Muscle of leg (tissue), 11 donors: ENCODE measurements around the gene ACP6. TPM values are rescaled to one million over a fixed set of nuclear protein-coding genes. Genes with fewer than 3 reads are reported as not detected.

Experiments used
- DNase-seq: peaks from one replicate; pipeline ENCODE4 v3.0.0; 2013
- H3K27ac ChIP-seq: one replicate; pipeline ENCODE4 v1.5.1; 2013; ENCODE audit warnings: mild to moderate bottlenecking, low read length, control low read depth
- H3K27me3 ChIP-seq: one replicate; pipeline ENCODE4 v1.6.1; 2013; ENCODE audit warnings: low read length; ENCODE audit not compliant: control insufficient read depth, insufficient read depth
- H3K36me3 ChIP-seq: one replicate; pipeline ENCODE4 v1.6.1; 2013; ENCODE audit warnings: low read length; ENCODE audit not compliant: control insufficient read depth, insufficient read depth
- H3K4me1 ChIP-seq: one replicate; pipeline ENCODE4 v1.6.1; 2013; ENCODE audit warnings: low read length; ENCODE audit not compliant: control insufficient read depth, insufficient read depth
- H3K4me3 ChIP-seq: one replicate; pipeline ENCODE4 v1.5.1; 2013; ENCODE audit warnings: low read length, control low read depth
- H3K9me3 ChIP-seq: replicated peaks from 2 replicates; pipeline ENCODE4 v1.6.1; 2013; ENCODE audit warnings: low read depth, low read length; ENCODE audit not compliant: control insufficient read depth
- WGBS: methylation state at CpG from one replicate; pipeline ENCODE4 v1.1.5; 2013; ENCODE audit warnings: missing lambda C conversion rate; ENCODE audit not compliant: insufficient coverage; 5-methylcytosine and 5-hydroxymethylcytosine counted together
- polyA plus RNA-seq, 8 donors: library from polyadenylated mRNA; unstranded; fragments of 120-200 nt; gene quantifications; one replicate each; pipeline versions ENCODE4 v1.2.1 to v1.2.3, GENCODE V29; 2013; ENCODE audit warnings: inconsistent platforms in 1 of 8, low replicate concordance in 1 of 8; ENCODE audit not compliant: insufficient read length in 8 of 8, insufficient read depth in 1 of 8
- total RNA-seq: library from RNA; stranded (reverse); fragments of 120-200 nt; gene quantifications from one replicate; pipeline ENCODE4 v1.2.4, GENCODE V29; 2013

Gene ACP6
- total and polyA plus RNA-seq, 9 donors: 5.0 to 10.3 (median 7.6) TPM

DNA sequence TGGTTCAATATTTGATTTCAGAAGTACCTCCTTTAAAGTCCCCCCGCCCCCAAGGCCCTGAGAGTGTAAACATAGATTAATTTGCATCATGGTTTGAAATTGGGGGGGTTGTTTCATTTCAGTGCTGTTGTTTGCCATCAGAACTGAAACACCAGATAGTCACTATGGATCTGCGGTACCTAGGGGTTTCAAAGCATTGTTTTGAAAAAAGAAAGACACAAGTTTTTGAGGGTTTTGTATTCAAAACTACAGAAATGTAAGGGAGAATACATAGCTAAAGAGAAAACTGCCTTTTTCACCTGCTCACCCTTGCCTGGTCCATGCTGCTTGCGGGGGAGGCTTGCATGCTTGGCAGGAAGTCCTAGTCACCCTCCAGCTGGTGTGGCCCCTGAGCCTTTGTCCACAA, 59.3 kb downstream of the ACP6 start:
- no CpG with 5 or more reads among the region's 3 CpGs for WGBS

DNA sequence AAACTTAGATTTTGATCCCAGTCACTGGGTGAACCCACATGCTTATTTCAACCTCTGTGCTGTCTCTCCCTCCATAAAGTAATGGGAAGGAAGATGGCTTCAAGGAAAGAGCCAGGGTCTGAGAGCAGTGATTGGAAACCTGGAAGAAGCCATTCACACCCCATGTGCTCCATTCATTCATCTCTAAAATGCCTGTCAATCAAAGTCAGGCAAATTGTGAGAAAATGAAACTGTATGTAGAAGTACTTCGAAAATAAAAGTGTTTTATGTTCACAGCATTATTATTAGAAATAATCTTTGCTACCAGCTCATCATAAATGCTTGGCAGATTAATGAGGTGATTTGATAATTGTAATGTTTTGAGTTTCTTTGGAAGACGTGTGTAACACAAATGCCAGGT, 61.0 kb downstream of the ACP6 start:
- Histone ChIP-seq H3K36me3 (peaks cover 42% of the 10 kb centered on the region), H3K4me3 (no peak overlapping the region), H3K9me3 (no peaks in the 10 kb centered on the region), H3K27ac (no peak overlapping the region), H3K27me3 (no peaks in the 10 kb centered on the region), H3K4me1 (peaks cover 37% of the 10 kb centered on the region)
- WGBS: no CpG with 5 or more reads among the region's 2 CpGs
- no peak for DNase-seq

More for the DNA sequence above, 59.3 kb downstream of the ACP6 start:
- DNase-seq: no peak
- Histone ChIP-seq H3K36me3 (peaks cover 50% of the 10 kb centered on the region), H3K27ac (no peak overlapping the region), H3K4me1 (peaks cover 38% of the 10 kb centered on the region), H3K4me3 (no peak overlapping the region), H3K27me3 (no peaks in the 10 kb centered on the region), H3K9me3 (no peaks in the 10 kb centered on the region)

DNA sequence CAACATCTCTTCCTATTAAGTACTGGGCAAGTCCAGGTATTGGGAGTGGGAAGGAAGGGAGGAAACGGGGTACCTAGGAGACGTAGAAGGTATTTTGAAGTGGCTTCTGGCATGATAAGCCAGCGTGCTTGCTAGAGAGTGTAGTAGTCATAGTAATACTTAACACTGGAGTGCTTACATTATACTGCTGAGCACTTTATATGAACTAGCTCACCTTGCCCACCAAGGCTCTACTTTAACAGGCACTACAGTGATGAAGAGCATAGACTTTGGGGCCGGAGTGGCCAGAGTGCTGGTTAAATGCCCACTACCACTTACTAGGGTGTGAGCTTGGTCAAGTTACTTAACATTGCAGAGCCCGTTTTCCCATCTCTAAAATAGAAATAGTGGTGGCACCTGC, 61.7 kb downstream of the ACP6 start:
- H3K27ac ChIP-seq: no peak overlapping the region
- H3K4me3 ChIP-seq: no peak overlapping the region
- H3K27me3 ChIP-seq: no peaks in the 10 kb centered on the region
- peaks cover 40% of the 10 kb centered on the region for H3K36me3 ChIP-seq
- no peak for DNase-seq
- 100% methylated on average over 2 of the region's 5 CpGs for WGBS
- H3K4me1 ChIP-seq: peaks cover 33% of the 10 kb centered on the region
- H3K9me3 ChIP-seq: no peaks in the 10 kb centered on the region

DNA sequence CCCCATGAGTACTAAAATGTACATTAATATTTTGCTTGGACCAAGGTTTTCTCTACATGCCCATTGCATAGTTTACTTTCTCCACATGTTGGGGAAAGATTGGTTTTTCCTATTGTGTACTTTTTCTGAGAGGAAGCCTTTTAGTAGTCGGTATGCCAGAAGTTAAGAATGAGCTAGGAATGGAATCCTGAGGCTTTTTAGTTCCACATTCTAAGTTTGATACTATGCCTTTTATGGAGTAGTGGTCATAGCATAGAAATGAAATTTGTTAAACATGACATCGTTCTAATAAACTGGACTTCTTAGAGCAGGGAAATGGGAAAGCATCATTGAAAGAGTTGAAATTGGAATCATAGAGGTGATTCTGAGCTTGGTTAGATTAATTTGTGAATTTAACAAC, 64.7 kb downstream of the ACP6 start:
- no peaks in the 10 kb centered on the region for H3K27me3 ChIP-seq
- no CpG with 5 or more reads among the region's 2 CpGs for WGBS
- H3K4me3 ChIP-seq: no peak overlapping the region
- H3K36me3 ChIP-seq: peaks cover 18% of the 10 kb centered on the region
- no peak for DNase-seq
- no peak overlapping the region for H3K27ac ChIP-seq
- H3K4me1 ChIP-seq: peaks cover 8% of the 10 kb centered on the region
- H3K9me3 ChIP-seq: no peaks in the 10 kb centered on the region

DNA sequence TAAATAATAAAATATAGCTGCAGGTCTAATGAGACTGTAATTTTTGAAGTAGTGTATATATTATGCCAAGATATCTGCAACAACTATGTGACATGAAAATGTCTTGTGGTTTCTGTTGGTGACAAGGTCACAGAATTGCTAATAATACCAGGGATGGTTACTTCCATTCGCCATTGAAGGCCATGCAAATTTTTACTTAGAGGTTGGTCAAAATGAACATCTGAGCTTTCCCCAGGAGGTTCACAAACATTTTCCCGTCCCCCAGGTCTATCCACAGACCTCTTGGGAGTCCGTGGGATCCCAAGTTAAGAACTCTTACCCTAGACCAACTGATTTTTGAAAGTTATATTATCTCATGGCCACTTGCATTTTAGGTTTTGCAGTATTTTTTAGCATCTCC, 66.3 kb downstream of the ACP6 start:
- Histone ChIP-seq H3K27ac (no peak overlapping the region), H3K4me3 (no peak overlapping the region), H3K9me3 (no peaks in the 10 kb centered on the region), H3K4me1 (peaks cover 10% of the 10 kb centered on the region), H3K36me3 (peaks cover 18% of the 10 kb centered on the region), H3K27me3 (no peaks in the 10 kb centered on the region)
- DNase-seq: no peak
- 80% methylated on average over 1 of the region's 3 CpGs for WGBS

DNA sequence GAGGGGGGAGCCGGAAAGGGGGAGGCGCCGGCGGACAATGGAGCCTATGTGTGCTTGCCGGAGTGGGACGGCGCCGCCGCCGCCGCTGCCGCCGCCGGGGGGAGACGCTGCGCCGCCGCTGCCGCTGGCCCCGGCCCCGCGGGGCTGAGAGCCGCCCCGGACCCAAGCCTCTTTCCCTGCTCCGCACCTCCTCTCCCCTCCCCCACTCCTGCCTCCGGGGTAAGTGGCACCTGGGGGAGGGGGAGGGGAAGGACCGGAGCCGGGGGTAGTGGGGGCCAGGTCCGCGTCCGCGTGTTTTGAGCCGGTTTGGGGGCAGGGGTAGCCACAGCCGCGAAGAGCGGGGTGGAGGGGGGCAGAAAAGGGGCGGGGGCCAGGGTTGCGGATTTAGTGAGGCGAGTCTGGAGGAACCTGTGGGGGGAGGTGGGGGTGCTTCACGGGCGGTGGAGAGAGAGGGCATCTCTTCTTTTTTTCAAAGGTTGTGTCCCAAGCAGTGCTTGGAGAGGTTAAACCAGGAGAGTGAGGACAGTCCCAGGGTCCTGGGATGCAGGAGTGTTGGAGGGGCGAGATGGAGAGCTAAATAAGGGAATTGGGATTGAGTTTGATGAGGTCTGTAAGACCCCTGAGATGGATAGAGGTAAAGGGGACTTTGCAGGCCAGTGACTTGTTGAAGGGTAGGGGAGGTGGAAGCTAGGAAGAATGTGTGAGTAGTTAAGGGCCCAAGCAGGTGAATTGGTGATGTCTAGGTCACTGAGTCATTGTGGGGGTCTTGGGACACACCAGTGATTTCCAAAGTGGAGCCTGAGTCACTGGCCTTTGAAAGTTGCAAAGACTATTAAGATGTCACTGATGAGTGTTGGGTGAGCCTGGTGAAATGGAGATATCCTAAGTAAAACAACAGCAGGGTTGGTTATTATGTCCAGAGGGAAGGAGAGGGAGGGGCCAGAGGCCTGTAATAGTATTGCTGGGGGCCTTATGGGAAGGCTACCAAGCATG, 69.9 kb downstream of the ACP6 start:
- Histone ChIP-seq H3K4me3 (peak overlapping the region; percentile 61), H3K9me3 (no peaks in the 10 kb centered on the region), H3K27ac (peak overlapping the region; percentile 77), H3K27me3 (no peaks in the 10 kb centered on the region), H3K36me3 (peaks cover 2% of the 10 kb centered on the region), H3K4me1 (peaks cover 12% of the 10 kb centered on the region)
- WGBS: 1% methylated on average over 16 of the region's 42 CpGs
- no peak for DNase-seq

DNA sequence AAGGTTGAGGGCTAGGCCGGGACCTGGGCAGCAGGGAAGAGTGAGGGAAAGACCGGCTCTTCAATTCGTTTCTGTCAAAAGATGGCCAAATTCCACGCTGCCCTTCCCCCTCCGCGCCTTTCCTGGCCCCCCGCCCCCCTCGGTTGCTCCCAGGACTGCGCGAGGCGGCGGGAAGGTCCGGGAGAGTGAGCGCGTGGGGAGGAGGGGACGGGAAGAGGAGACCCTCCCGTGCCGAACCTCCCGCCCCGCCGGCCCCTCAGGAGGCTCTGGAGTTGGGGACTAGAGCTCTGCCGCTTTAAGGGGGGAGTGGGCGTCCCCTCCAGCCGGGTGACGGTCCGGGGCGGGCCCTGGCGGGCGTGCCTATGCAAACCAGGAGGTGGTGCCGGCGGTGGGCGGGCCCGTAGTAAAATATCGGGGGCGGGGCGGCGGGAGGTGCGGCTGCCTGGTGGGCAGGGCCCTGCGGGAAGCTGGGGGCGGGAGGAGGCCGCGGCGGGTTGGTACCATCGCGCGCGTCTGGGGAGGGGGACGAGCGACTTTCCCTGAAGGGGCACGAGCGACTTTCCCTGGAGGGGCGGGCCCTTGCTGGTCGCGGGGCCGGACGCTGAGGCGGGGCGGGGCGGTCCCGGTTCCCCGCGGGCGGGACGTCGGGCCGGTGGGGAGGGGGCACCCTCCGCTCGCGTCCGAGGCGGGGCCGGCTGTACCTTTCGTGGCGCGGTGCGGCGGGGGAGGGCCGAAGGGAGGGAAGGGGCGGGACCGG, 70.8 kb downstream of the ACP6 start:
- no peaks in the 10 kb centered on the region for H3K9me3 ChIP-seq
- peak; percentile 99 for DNase-seq
- H3K36me3 ChIP-seq: no peaks in the 10 kb centered on the region
- no peaks in the 10 kb centered on the region for H3K27me3 ChIP-seq
- peak overlapping the region; percentile 81 for H3K4me3 ChIP-seq
- peak overlapping the region; percentile 95 for H3K27ac ChIP-seq
- 0% methylated on average over 44 of the region's 80 CpGs for WGBS
- peaks cover 12% of the 10 kb centered on the region for H3K4me1 ChIP-seq

DNA sequence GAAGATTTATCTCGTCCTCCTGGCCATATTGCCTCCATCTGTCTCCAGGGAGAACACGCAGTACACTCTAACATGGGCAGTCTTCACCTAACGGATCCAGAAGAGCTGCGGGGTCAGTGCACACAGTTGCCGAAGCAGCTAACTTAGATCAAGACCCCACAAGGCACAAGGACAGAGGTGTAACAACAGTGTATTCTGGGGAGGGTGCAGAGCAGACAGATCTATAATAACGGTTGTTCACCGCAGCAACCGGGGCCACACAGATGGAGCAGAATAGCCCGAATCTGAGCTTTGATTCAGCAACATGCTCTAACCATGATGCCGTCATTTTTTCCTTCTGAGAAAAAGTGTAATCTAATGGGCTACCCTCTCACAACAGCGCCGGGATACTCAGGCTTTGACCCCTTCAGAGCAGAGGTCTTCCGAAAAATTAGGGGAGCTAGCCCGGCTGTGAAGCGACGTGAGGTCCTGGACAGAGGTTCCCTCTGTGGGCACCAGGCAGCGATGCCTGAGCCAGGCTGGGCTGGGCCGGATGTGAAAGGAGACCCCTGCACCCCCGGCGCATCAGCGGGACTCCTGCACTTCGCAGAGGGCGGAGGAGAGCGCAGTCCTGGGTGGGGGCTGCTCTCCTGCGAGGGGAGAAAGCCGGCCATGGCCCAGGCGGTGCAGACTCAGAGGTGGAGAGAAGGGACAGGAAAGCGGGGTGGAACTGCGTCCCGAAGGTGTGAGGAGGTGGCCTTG, 71.5 kb downstream of the ACP6 start:
- no peaks in the 10 kb centered on the region for H3K9me3 ChIP-seq
- H3K36me3 ChIP-seq: no peaks in the 10 kb centered on the region
- H3K27me3 ChIP-seq: no peaks in the 10 kb centered on the region
- H3K4me3 ChIP-seq: peak overlapping the region; percentile 81
- H3K4me1 ChIP-seq: peaks cover 12% of the 10 kb centered on the region
- peak overlapping the region; percentile 95 for H3K27ac ChIP-seq
- WGBS: 0% methylated on average over 20 of the region's 30 CpGs
- DNase-seq: peak; percentile 80

DNA sequence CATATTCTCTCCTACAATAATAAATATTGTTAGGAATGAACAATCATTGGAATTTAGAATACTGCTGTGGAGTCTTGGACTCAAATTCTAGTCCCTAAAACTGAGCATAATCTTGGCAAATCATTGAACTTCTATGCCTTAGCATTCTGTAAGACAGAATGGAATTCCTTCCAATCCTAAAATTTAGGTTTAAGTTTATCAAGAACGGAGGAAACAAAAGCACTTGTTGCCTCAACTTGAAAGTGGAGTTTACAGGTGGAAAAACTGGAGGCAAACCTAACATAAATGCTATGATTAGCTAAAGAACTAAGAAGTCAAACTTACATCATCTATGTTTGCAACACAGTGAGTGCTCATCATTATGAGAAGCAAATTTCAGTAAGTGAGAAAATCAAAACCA, 73.3 kb downstream of the ACP6 start:
- no peaks in the 10 kb centered on the region for H3K27me3 ChIP-seq
- no peaks in the 10 kb centered on the region for H3K36me3 ChIP-seq
- no CpG with 5 or more reads among the region's 1 CpG for WGBS
- no peak for DNase-seq
- peaks cover 4% of the 10 kb centered on the region for H3K9me3 ChIP-seq
- peaks cover 12% of the 10 kb centered on the region for H3K4me1 ChIP-seq
- H3K27ac ChIP-seq: no peak overlapping the region
- H3K4me3 ChIP-seq: no peak overlapping the region
